GM11168 (cell line): Measurements from ENCODE around the gene KRT77.
"Not testable (repeated sequence)": the region's sequence is repeated elsewhere in the genome, so short reads cannot be mapped to it uniquely, and the experiment has no call there.

Source experiments
- in situ Hi-C: fragments of 300-500 bp; cut with MboI; formaldehyde crosslinking; loops from one replicate; pipeline ENCODE4 v1.12.0; 2022; ENCODE audit warnings: low sequenced_read_pairs; ENCODE audit not compliant: unreplicated experiment

The KRT77 gene

DNA sequence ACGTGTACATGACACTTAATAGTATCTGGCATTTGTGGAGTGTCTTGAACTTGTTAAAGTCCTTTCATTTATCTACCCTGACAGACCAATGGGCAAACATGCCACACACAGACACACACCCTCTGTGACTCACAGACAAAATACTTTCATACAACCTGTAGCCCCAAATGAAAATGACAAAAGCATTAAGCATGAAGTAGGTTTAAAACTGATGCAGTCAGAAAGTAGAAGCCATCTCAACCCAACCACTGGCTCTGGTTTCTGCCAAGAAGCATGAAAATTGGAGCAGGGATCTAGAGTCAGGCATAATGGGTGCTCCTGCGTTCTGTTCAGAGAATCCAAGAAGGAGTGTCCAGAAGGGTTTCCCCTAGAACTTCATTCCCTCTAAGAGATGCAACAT lies 23.1 kb upstream of the KRT77 start:
- in situ Hi-C loops, result no loop called here

GRCh38 chr12:52724384-52724783 lies 21.1 kb upstream of the KRT77 start:
- in situ Hi-C loops, result no loop called here

DNA sequence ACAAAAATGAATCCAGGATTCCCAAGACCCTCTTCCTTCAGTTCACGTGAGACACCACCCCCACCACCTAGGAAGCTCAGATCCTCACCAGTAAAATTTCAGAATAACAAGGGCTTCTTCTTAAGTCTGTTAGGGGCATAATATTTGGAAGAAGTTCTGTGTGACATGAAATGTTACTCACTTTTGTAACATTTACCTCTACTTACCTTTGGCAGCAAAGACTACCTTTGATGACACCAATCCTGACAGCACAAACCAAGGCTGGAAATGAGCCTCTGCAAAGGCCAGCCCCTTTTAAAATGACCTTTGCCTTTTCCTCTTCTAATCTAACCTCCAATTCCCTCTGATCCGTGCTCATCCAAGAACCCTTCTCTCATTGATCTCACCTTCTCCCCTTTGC lies 19.4 kb upstream of the KRT77 start:
- in situ Hi-C loops, result no loop called here

GRCh38 chr12:52721838-52722470 lies 18.6 kb upstream of the KRT77 start:
- in situ Hi-C loops, result no loop called here

DNA sequence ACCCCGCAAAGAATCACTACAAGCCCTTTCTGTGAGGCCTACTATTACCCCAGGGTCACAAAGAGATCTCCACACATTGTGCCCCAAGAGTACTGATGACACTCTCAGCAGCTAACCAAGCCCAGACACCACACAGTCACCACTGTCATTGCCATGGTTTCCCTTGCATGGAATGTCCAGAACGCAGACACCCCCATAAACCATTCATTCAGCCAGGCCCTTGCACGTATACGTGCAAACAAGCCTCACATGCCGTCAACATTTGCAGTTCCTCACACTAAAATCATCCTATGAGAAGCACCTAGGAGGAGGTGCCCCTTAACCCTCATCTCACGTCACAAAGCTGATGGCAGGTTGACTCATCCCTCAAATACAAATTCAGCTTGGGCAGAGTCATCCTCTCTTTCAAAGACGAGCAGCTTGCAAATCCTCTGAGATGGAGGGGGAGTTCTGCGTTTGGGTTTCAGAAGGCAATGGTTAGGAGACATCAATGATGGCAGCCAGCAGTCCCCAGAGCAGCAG lies 17.1 kb upstream of the KRT77 start:
- in situ Hi-C loops, result no loop called here

- in situ Hi-C loops, result no loop called here
Observed at GRCh38 chr12:52716061-52716460, 12.7 kb upstream of the KRT77 start.

- in situ Hi-C loops, result no loop called here
Observed at GRCh38 chr12:52715416-52715815, 12.1 kb upstream of the KRT77 start.

- in situ Hi-C loops, result no loop called here
Observed at GRCh38 chr12:52714887-52715281, 11.6 kb upstream of the KRT77 start.

GRCh38 chr12:52713960-52714886 lies 10.9 kb upstream of the KRT77 start:
- in situ Hi-C loops, result no loop called here

GRCh38 chr12:52712122-52712521 lies 8.8 kb upstream of the KRT77 start:
- in situ Hi-C loops, result not testable (repeated sequence)

DNA sequence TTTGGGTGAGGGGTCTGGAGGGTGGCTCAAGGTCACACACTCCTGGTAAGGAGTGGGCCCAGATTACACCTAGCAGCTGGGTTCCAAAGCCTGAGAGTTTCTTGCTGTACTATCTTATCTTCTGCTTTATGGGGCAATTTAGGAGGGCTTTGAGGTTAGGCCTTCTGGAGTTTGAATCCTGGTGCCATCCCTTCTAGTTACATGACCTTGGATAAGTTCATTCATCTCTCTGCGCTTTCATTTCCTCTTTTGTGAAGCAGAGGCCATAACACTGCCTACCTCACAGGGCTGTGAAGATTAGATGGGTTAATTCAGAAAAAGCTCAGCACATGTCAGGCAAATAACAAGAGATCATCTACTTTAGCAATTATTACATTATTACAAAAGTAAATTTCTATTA lies 7.4 kb upstream of the KRT77 start:
- in situ Hi-C loops, result no loop called here

DNA sequence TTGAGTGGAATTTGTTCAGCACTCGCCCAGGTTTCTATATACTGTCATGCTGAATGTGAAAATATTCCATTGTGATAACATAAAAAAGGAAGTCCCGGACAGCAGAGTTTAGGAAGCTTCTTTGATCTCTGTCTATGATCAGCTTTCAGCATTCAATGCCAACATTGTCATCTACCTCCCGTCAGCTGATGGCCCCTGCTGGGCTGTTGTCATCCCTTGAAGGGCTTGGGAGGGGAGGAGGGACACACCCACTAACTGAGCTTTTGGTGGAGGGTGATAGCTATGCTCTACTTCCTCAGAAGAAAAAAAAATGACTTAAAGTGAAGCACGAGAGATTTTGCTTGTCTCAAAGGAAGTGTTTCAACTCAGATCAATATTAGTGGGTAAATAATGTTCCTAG lies 4.7 kb upstream of the KRT77 start:
- in situ Hi-C loops, result no loop called here

GRCh38 chr12:52704464-52704863 lies 1.1 kb upstream of the KRT77 start:
- in situ Hi-C loops, result no loop called here

- in situ Hi-C loops, result no loop called here
Observed at GRCh38 chr12:52703878-52704277, 554 bp upstream of the KRT77 start.

DNA sequence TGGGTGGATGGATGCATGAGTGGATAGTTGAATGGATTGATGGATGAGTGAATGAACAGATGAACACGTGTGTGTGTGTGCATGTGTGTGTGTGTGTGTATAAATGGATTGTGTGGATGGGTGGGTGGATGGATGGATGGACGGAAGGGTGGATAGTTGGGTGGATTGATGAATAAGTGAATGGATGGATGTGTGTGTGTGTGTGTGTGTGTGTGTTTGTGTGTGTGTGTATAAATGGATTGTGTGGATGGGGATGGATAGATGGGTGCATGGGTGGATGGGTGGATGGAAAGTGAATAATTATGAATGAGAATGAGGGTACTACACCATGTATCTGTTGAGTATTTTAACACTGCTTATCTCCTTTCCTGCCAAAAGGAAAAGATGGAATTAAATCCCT lies 986 bp downstream of the KRT77 start:
- in situ Hi-C loops, result no loop called here

DNA sequence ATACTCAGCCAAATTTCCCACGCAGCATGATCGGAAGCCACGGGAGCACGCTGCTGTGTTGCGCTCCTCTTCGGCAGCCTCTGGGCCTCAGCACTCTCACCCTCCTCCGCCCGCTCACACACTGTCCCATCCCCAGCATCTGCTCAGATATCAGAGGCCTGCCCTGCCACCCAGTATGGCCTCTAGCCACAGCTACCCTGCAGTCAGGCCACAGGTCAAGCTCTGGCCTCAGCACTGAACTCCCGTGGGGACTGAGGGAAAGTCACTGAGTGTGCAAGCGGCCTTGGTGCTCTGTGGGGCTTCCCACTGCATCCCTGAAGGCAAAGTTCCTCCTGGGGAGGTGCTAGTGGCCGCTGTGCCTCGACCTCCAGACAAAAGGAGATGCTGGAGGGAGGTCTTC lies 2.0 kb downstream of the KRT77 start:
- in situ Hi-C loops, result no loop called here

GRCh38 chr12:52699960-52700359 lies 3.4 kb downstream of the KRT77 start:
- in situ Hi-C loops, result no loop called here

DNA sequence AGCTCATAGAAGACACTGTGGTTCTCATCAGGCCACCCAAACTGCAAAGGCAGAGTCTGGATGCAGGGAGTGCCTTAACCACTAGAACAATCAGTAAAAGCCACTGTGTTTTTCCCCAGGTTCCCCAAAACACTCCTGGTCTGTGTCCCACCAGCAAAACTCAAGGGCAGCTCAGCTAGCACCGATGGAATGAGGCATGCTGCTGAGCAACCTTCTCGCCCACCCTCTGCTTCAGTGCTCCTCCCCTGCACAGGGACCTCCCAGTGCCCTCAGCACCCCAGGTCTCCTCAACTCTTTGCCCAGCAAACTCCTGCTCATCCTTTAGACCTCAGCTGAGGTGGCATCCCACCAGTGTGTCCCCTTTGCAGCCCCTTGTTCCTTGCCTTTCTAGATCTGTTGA lies 4.0 kb downstream of the KRT77 start:
- in situ Hi-C loops, result no loop called here

- in situ Hi-C loops, result no loop called here
Observed at GRCh38 chr12:52698651-52699340, 4.5 kb downstream of the KRT77 start.

- in situ Hi-C loops, result no loop called here
Observed at GRCh38 chr12:52697058-52697582, 6.2 kb downstream of the KRT77 start.

GRCh38 chr12:52696588-52696987 lies 6.7 kb downstream of the KRT77 start:
- in situ Hi-C loops, result no loop called here
